Measurements from ENCODE around the gene FOXF1.

DNA sequence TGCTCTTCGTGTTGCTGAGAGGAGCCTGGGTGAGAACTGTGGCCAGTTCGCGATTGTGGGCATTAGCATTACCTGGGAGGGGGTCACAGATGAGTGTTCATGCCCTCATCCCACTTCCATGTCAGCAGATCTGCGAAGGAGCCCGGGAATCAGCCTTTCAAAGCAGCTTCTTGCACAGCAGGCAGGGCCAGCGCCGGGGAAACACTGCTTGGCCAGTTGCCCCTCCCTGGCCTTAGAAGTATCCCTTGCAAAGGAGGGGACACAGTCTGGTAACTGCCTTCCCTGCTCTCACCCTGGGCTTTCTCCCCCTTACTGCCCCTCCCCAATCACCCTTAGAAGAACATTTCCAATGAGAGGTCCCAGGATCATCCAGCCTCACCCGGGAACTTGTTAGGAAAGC lies 42.8 kb upstream of the FOXF1 start:
- TF ChIP-seq, protein P1, sequence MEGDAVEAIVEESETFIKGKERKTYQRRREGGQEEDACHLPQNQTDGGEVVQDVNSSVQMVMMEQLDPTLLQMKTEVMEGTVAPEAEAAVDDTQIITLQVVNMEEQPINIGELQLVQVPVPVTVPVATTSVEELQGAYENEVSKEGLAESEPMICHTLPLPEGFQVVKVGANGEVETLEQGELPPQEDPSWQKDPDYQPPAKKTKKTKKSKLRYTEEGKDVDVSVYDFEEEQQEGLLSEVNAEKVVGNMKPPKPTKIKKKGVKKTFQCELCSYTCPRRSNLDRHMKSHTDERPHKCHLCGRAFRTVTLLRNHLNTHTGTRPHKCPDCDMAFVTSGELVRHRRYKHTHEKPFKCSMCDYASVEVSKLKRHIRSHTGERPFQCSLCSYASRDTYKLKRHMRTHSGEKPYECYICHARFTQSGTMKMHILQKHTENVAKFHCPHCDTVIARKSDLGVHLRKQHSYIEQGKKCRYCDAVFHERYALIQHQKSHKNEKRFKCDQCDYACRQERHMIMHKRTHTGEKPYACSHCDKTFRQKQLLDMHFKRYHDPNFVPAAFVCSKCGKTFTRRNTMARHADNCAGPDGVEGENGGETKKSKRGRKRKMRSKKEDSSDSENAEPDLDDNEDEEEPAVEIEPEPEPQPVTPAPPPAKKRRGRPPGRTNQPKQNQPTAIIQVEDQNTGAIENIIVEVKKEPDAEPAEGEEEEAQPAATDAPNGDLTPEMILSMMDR (IDR thresholded peaks at IDR 0.05): no peak
- no peak for TF ChIP-seq POLR2A (IDR thresholded peaks at IDR 0.05)
